K562 (cell line): ENCODE results near the gene PRKG2. TPM values are rescaled to one million over a fixed set of nuclear protein-coding genes. Genes with fewer than 3 reads are reported as not detected.

ENCODE experiments used
- ATAC-seq: fragments of 200-7000 bp; cut with Tn5 transposase; 3 replicates; pipeline ENCODE4 v1.9.1; 2020; ENCODE audit warnings: moderate library complexity
- BruUV-seq: library from RNA; stranded (reverse); fragments of 400-500 nt; replicated peaks from 2 replicates; lab custom pipeline; 2021; lab: Mats Ljungman, UMichigan
- CTCF ChIA-PET: fragments of 300-600 bp; formaldehyde crosslinking; extraction: SDS; loops from one replicate; lab custom pipeline; 2021; ENCODE audit warnings: low intra/inter-chr PET ratio; lab: Yijun Ruan, JAX
- POLR2A ChIA-PET: fragments of 300-600, 350-650 bp; sonication (Branson Sonifier 250); formaldehyde crosslinking; extraction: SDS; loops from one replicate; lab custom pipeline; 2021; ENCODE audit warnings: antibody characterized with exemption, inconsistent platforms; lab: Yijun Ruan, JAX
- DNase-seq, 4 experiments: peaks; one replicate each; pipeline versions ENCODE4 v3.0.0 to v3.0.0-alpha.2; 2011 to 2018; ENCODE audit warnings: low spot score in 3 of 4, mixed read lengths in 3 of 4; ENCODE audit errors: extremely low read depth in 1 of 4
- FAIRE-seq: peaks from 2 replicates; lab custom pipeline; 2011; peaks lifted over from hg19 to GRCh38; lab: Jason Lieb, UNC
- H2AFZ ChIP-seq: 2 replicates; pipeline ENCODE4 v1.6.0; 2011; ENCODE audit warnings: low read depth, low read length, control low read depth, inconsistent platforms
- H3K27ac ChIP-seq: fragments of 200-600 bp; 3 replicates; pipeline ENCODE4 v1.8.0; 2011; ENCODE audit warnings: low read depth, mild to moderate bottlenecking, control low read depth, inconsistent platforms, low read length, moderate library complexity, mixed read lengths; ENCODE audit errors: extremely low read depth
- H3K27me3 ChIP-seq, 2 experiments: fragments of 300-600 bp in 1 of 2; 2 replicates in 1 of 2; 3 replicates in 1 of 2; pipeline versions ENCODE4 v1.6.0 to v1.8.0; 2011; ENCODE audit warnings: inconsistent platforms in 2 of 2, low read length in 2 of 2, mild to moderate bottlenecking in 1 of 2, mixed read lengths in 1 of 2, moderate library complexity in 1 of 2; ENCODE audit not compliant: control insufficient read depth in 2 of 2, insufficient read depth in 2 of 2
- H3K36me3 ChIP-seq: fragments of 300-600 bp; 3 replicates; pipeline ENCODE4 v1.8.0; 2011; ENCODE audit warnings: mild to moderate bottlenecking, low read length, inconsistent platforms; ENCODE audit not compliant: control insufficient read depth, insufficient read depth
- H3K4me1 ChIP-seq, 2 experiments: fragments of 200-600 bp in 1 of 2; replicated peaks in 1 of 2; 2 replicates in 1 of 2; 3 replicates in 1 of 2; pipeline versions ENCODE4 v1.5.1 to v1.8.0; 2011; ENCODE audit warnings: inconsistent platforms in 2 of 2, low read length in 2 of 2, mild to moderate bottlenecking in 1 of 2, mixed read lengths in 1 of 2, moderate library complexity in 1 of 2; ENCODE audit not compliant: control insufficient read depth in 2 of 2, insufficient read depth in 2 of 2
- H3K4me2 ChIP-seq: 2 replicates; pipeline ENCODE4 v1.6.1; 2011; ENCODE audit warnings: low read length, control low read depth, inconsistent platforms, mixed read lengths; ENCODE audit not compliant: insufficient read depth
- H3K4me3 ChIP-seq: fragments of 200-600 bp; sonication (generic), shearing (Covaris generic); 2 replicates; pipeline ENCODE4 v1.5.1; 2016; ENCODE audit warnings: control low read depth, inconsistent platforms
- H3K79me2 ChIP-seq: fragments of 200-600 bp; 3 replicates; pipeline ENCODE4 v1.8.0; 2011; ENCODE audit warnings: low read length, inconsistent platforms; ENCODE audit not compliant: control insufficient read depth, insufficient read depth
- H3K9ac ChIP-seq, 2 experiments: 2 replicates each; pipeline versions ENCODE4 v1.6.0 to v1.6.1; 2011; ENCODE audit warnings: low read depth in 2 of 2, low read length in 2 of 2, control low read depth in 1 of 2, inconsistent platforms in 1 of 2, mild to moderate bottlenecking in 1 of 2, mixed read lengths in 1 of 2; ENCODE audit not compliant: insufficient read depth in 1 of 2
- H3K9me1 ChIP-seq: one replicate; pipeline ENCODE4 v1.6.0; 2011; ENCODE audit warnings: inconsistent platforms, mild to moderate bottlenecking, low read length, moderate library complexity; ENCODE audit not compliant: control insufficient read depth, insufficient read depth
- H3K9me3 ChIP-seq: replicated peaks from 2 replicates; pipeline ENCODE4 v1.5.1; 2011; ENCODE audit warnings: low read depth, low read length, inconsistent platforms; ENCODE audit not compliant: control insufficient read depth, insufficient read depth
- H4K20me1 ChIP-seq: replicated peaks from 2 replicates; pipeline ENCODE4 v1.6.1; 2011; ENCODE audit warnings: low read length, inconsistent platforms, mixed read lengths; ENCODE audit not compliant: control insufficient read depth, insufficient read depth
- CREM ChIP-seq: IDR thresholded peaks from 2 replicates; pipeline ENCODE4 v1.6.1; 2014; ENCODE audit warnings: antibody characterized with exemption, low read depth
- ETV5 ChIP-seq: sonication (generic); formaldehyde crosslinking; IDR thresholded peaks from 2 replicates; pipeline ENCODE4 v1.4.0; 2020; ENCODE audit warnings: low read depth, mild to moderate bottlenecking, missing genetic modification reagents
- HDAC8 ChIP-seq: fragments of 450-650 bp; IDR thresholded peaks from 2 replicates; pipeline ENCODE4 v1.6.1; 2016; ENCODE audit warnings: mild to moderate bottlenecking, missing genetic modification characterization, moderate library complexity, missing compliant biosample characterization
- HMGN3 ChIP-seq: IDR thresholded peaks from 2 replicates; pipeline ENCODE4 v1.6.1; 2011; ENCODE audit warnings: borderline replicate concordance, low read depth, mild to moderate bottlenecking, mixed read lengths, low read length; ENCODE audit not compliant: insufficient read length; ENCODE audit errors: extremely low read depth
- IFI16 ChIP-seq: fragments of 250-450 bp; sonication (Bioruptor Pico); IDR thresholded peaks from 2 replicates; pipeline ENCODE4 v2.1.2; 2022; ENCODE audit warnings: mild to moderate bottlenecking, inconsistent platforms
- WGBS: fragments of 100-300 bp; shearing (Covaris generic); methylation state at CpG from one replicate; pipeline ENCODE4 v1.1.6; 2016; ENCODE audit warnings: low coverage, mixed read lengths; ENCODE audit not compliant: insufficient coverage; ENCODE audit errors: missing lambda C conversion rate; 5-methylcytosine and 5-hydroxymethylcytosine counted together
- in situ Hi-C: fragments of 300-500 bp; cut with MboI; formaldehyde crosslinking; loops from 4 replicates; pipeline ENCODE4 v1.15.0; 2018; ENCODE audit warnings: inconsistent platforms, mixed read lengths
- intact Hi-C: fragments of 100-400 bp; cut with micrococcal nuclease; formaldehyde crosslinking; loops from 2 replicates; pipeline ENCODE4 v1.14.2; 2022
- polyA plus RNA-seq, 8 experiments: library from polyadenylated mRNA; depleted of rRNA in 4 of 8; stranded (reverse) in 5 of 8; unstranded in 3 of 8; fragments of >200 nt; fragmentation: Nextera tagmentation in 2 of 8; fragmentation: Illumina TruSeq in 1 of 8; extraction: Ambion mirVana in 2 of 8; extraction: Trizol in 1 of 8; gene quantifications; 2 replicates each; pipeline versions ENCODE4 v1.2.1 to v1.2.3, GENCODE V29; 2011 to 2014; ENCODE audit warnings: inconsistent platforms in 1 of 8, missing spikeins in 1 of 8
- total RNA-seq, 7 experiments: library from RNA; depleted of rRNA in 6 of 7; stranded (reverse); fragments of >200 nt in 6 of 7; fragmentation: Illumina TruSeq in 2 of 7; extraction: Trizol in 2 of 7; gene quantifications; 2 replicates each; pipeline versions ENCODE4 v1.2.1 to v1.2.3, GENCODE V29; 2011 to 2021; ENCODE audit warnings: low replicate concordance in 1 of 7
- TF ChIP-seq, protein P1 (sequence below): sonication (generic); formaldehyde crosslinking; IDR thresholded peaks from 2 replicates; pipeline ENCODE4 v1.8.1; 2023; ENCODE audit warnings: mild to moderate bottlenecking, missing genetic modification reagents, moderate library complexity
- TF ChIP-seq, protein P2 (sequence below): fragments of 200-600 bp; sonication (generic); IDR thresholded peaks from one replicate; pipeline ENCODE4 v1.6.1; 2012; ENCODE audit warnings: mild to moderate bottlenecking, low read depth, low read length, inconsistent platforms

Gene PRKG2
- total and polyA plus RNA-seq, 9 of the 15 experiments (the other 6 are each of a cell fraction or from before 2014, with no cell fraction given): 0.01 to 0.68 (median 0.34) TPM

DNA sequence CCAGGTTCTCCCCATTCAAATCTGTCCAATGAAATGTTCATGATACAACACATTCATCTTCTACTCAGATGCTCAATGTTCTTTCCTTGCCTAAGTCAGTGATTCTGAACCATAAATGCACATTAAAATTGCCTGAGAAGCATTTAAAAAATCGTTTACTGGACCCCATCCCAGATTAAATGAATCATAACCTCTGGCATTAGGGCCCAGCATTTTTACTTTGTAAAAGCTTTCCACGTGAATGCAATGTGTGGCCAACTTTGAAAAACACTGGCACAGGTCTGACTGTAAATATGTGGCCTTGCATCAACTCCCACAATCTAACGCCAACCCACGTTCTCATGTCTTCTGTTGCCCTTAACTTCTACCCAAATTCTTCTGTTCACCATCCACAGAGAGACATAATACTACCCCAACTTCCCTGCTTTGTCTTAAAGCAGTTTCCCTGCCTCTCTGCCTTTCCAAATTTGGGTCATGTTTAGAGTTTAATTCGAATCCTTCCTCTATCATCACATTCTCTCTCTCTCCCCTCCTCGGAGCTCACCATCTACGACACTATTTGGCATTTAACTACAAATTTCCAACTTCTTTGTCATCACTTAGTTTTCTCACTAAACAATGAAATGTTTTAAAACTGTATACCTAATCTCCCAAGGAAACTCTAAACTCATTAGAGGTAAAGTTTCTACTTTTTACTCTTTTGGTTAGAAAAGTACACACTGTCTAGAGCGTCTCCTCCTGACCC lies 78.7 kb downstream of the PRKG2 start:
- WGBS: 4% methylated on average over 8 of the region's 8 CpGs
- Histone ChIP-seq H3K27ac (no peak overlapping the region), H3K4me3 (no peak overlapping the region), H3K9ac (no peak overlapping the region), H3K9me3 (no peaks in the 10 kb centered on the region), H3K36me3 (no peaks in the 10 kb centered on the region), H4K20me1 (no peaks in the 10 kb centered on the region), H3K27me3 (no peaks in the 10 kb centered on the region), H3K9me1 (no peaks in the 10 kb centered on the region), H2AFZ (no peak overlapping the region), H3K4me1 (no peaks in the 10 kb centered on the region), H3K79me2 (no peaks in the 10 kb centered on the region), H3K4me2 (no peak overlapping the region)
- POLR2A ChIA-PET: no interaction called here
- FAIRE-seq: no peak
- CTCF ChIA-PET: no interaction called here
- DNase-seq: no peak
- ATAC-seq: no peak
- in situ Hi-C loops: no loop called here
- intact Hi-C loops: no loop called here
- no TSS peak for BruUV-seq
- TF ChIP-seq ETV5: no peak
- no peak for TF ChIP-seq HMGN3
- TF ChIP-seq, protein P1, sequence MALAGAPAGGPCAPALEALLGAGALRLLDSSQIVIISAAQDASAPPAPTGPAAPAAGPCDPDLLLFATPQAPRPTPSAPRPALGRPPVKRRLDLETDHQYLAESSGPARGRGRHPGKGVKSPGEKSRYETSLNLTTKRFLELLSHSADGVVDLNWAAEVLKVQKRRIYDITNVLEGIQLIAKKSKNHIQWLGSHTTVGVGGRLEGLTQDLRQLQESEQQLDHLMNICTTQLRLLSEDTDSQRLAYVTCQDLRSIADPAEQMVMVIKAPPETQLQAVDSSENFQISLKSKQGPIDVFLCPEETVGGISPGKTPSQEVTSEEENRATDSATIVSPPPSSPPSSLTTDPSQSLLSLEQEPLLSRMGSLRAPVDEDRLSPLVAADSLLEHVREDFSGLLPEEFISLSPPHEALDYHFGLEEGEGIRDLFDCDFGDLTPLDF: no peak
- TF ChIP-seq CREM: no peak
- TF ChIP-seq, protein P2, sequence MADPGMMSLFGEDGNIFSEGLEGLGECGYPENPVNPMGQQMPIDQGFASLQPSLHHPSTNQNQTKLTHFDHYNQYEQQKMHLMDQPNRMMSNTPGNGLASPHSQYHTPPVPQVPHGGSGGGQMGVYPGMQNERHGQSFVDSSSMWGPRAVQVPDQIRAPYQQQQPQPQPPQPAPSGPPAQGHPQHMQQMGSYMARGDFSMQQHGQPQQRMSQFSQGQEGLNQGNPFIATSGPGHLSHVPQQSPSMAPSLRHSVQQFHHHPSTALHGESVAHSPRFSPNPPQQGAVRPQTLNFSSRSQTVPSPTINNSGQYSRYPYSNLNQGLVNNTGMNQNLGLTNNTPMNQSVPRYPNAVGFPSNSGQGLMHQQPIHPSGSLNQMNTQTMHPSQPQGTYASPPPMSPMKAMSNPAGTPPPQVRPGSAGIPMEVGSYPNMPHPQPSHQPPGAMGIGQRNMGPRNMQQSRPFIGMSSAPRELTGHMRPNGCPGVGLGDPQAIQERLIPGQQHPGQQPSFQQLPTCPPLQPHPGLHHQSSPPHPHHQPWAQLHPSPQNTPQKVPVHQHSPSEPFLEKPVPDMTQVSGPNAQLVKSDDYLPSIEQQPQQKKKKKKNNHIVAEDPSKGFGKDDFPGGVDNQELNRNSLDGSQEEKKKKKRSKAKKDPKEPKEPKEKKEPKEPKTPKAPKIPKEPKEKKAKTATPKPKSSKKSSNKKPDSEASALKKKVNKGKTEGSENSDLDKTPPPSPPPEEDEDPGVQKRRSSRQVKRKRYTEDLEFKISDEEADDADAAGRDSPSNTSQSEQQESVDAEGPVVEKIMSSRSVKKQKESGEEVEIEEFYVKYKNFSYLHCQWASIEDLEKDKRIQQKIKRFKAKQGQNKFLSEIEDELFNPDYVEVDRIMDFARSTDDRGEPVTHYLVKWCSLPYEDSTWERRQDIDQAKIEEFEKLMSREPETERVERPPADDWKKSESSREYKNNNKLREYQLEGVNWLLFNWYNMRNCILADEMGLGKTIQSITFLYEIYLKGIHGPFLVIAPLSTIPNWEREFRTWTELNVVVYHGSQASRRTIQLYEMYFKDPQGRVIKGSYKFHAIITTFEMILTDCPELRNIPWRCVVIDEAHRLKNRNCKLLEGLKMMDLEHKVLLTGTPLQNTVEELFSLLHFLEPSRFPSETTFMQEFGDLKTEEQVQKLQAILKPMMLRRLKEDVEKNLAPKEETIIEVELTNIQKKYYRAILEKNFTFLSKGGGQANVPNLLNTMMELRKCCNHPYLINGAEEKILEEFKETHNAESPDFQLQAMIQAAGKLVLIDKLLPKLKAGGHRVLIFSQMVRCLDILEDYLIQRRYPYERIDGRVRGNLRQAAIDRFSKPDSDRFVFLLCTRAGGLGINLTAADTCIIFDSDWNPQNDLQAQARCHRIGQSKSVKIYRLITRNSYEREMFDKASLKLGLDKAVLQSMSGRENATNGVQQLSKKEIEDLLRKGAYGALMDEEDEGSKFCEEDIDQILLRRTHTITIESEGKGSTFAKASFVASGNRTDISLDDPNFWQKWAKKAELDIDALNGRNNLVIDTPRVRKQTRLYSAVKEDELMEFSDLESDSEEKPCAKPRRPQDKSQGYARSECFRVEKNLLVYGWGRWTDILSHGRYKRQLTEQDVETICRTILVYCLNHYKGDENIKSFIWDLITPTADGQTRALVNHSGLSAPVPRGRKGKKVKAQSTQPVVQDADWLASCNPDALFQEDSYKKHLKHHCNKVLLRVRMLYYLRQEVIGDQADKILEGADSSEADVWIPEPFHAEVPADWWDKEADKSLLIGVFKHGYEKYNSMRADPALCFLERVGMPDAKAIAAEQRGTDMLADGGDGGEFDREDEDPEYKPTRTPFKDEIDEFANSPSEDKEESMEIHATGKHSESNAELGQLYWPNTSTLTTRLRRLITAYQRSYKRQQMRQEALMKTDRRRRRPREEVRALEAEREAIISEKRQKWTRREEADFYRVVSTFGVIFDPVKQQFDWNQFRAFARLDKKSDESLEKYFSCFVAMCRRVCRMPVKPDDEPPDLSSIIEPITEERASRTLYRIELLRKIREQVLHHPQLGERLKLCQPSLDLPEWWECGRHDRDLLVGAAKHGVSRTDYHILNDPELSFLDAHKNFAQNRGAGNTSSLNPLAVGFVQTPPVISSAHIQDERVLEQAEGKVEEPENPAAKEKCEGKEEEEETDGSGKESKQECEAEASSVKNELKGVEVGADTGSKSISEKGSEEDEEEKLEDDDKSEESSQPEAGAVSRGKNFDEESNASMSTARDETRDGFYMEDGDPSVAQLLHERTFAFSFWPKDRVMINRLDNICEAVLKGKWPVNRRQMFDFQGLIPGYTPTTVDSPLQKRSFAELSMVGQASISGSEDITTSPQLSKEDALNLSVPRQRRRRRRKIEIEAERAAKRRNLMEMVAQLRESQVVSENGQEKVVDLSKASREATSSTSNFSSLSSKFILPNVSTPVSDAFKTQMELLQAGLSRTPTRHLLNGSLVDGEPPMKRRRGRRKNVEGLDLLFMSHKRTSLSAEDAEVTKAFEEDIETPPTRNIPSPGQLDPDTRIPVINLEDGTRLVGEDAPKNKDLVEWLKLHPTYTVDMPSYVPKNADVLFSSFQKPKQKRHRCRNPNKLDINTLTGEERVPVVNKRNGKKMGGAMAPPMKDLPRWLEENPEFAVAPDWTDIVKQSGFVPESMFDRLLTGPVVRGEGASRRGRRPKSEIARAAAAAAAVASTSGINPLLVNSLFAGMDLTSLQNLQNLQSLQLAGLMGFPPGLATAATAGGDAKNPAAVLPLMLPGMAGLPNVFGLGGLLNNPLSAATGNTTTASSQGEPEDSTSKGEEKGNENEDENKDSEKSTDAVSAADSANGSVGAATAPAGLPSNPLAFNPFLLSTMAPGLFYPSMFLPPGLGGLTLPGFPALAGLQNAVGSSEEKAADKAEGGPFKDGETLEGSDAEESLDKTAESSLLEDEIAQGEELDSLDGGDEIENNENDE: no peak
- no peak for TF ChIP-seq IFI16 (CRISPR knock-in tag)
- TF ChIP-seq HDAC8: no peak
